RWPE2 (cell line): ENCODE data around the gene CAMK1D.

ENCODE experiments used
- ATAC-seq: fragments of 200-7000 bp; cut with Tn5 transposase; 3 replicates; pipeline ENCODE4 v1.9.1; 2021; ENCODE audit warnings: low read depth
- DNase-seq: peaks from one replicate; pipeline ENCODE4 v3.0.0-alpha.2; 2020; ENCODE audit warnings: low spot score
- H3K27ac ChIP-seq: fragments of 450-650 bp; 2 replicates; pipeline ENCODE4 v1.5.1; 2017; ENCODE audit warnings: mild to moderate bottlenecking; ENCODE audit not compliant: poor library complexity, severe bottlenecking
- H3K27me3 ChIP-seq: fragments of 250-450 bp; sonication (Bioruptor Pico); 2 replicates; pipeline ENCODE4 v1.5.1; 2021; ENCODE audit warnings: mild to moderate bottlenecking, moderate library complexity; ENCODE audit not compliant: insufficient read depth, poor library complexity, severe bottlenecking
- H3K36me3 ChIP-seq: fragments of 250-450 bp; sonication (Bioruptor Pico); 2 replicates; pipeline ENCODE4 v1.5.1; 2020; ENCODE audit warnings: low read depth, mild to moderate bottlenecking, moderate library complexity
- H3K4me1 ChIP-seq: fragments of 250-450 bp; sonication (Bioruptor Pico); 2 replicates; pipeline ENCODE4 v1.5.1; 2021; ENCODE audit warnings: mild to moderate bottlenecking, moderate library complexity; ENCODE audit not compliant: insufficient read depth, poor library complexity, severe bottlenecking
- H3K4me3 ChIP-seq: fragments of 250-450 bp; sonication (Bioruptor Pico); 2 replicates; pipeline ENCODE4 v1.5.1; 2021; ENCODE audit warnings: mild to moderate bottlenecking, moderate library complexity; ENCODE audit not compliant: severe bottlenecking
- H3K9me3 ChIP-seq: fragments of 250-450 bp; sonication (Bioruptor Pico); 2 replicates; pipeline ENCODE4 v1.5.1; 2021; ENCODE audit warnings: mild to moderate bottlenecking, moderate library complexity; ENCODE audit not compliant: severe bottlenecking
- TF ChIP-seq, protein P1 (sequence below): fragments of 450-650 bp; IDR thresholded peaks from one replicate; pipeline ENCODE4 v1.5.1; 2017; ENCODE audit warnings: mild to moderate bottlenecking, moderate library complexity; ENCODE audit not compliant: poor library complexity, severe bottlenecking

The CAMK1D gene

GRCh38 chr10:12479437-12479844 lies 130.1 kb downstream of the CAMK1D start:
- Histone ChIP-seq H3K27ac (no peak overlapping the region), H3K36me3 (no peaks in the 10 kb centered on the region), H3K9me3 (no peaks in the 10 kb centered on the region), H3K27me3 (no peaks in the 10 kb centered on the region), H3K4me1 (no peaks in the 10 kb centered on the region), H3K4me3 (no peak overlapping the region)
- DNase-seq (no peak), ATAC-seq (no peak)
- TF ChIP-seq, protein P1, sequence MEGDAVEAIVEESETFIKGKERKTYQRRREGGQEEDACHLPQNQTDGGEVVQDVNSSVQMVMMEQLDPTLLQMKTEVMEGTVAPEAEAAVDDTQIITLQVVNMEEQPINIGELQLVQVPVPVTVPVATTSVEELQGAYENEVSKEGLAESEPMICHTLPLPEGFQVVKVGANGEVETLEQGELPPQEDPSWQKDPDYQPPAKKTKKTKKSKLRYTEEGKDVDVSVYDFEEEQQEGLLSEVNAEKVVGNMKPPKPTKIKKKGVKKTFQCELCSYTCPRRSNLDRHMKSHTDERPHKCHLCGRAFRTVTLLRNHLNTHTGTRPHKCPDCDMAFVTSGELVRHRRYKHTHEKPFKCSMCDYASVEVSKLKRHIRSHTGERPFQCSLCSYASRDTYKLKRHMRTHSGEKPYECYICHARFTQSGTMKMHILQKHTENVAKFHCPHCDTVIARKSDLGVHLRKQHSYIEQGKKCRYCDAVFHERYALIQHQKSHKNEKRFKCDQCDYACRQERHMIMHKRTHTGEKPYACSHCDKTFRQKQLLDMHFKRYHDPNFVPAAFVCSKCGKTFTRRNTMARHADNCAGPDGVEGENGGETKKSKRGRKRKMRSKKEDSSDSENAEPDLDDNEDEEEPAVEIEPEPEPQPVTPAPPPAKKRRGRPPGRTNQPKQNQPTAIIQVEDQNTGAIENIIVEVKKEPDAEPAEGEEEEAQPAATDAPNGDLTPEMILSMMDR: no peak

- H3K9me3 ChIP-seq: no peaks in the 10 kb centered on the region
- H3K27ac ChIP-seq: no peak overlapping the region
- no peak overlapping the region for H3K4me3 ChIP-seq
- no peaks in the 10 kb centered on the region for H3K36me3 ChIP-seq
- H3K27me3 ChIP-seq: no peaks in the 10 kb centered on the region
- ATAC-seq: no peak
- H3K4me1 ChIP-seq: no peaks in the 10 kb centered on the region
- TF ChIP-seq, protein P1: no peak
- no peak for DNase-seq
Observed at GRCh38 chr10:12479924-12480323, 130.6 kb downstream of the CAMK1D start.

DNA sequence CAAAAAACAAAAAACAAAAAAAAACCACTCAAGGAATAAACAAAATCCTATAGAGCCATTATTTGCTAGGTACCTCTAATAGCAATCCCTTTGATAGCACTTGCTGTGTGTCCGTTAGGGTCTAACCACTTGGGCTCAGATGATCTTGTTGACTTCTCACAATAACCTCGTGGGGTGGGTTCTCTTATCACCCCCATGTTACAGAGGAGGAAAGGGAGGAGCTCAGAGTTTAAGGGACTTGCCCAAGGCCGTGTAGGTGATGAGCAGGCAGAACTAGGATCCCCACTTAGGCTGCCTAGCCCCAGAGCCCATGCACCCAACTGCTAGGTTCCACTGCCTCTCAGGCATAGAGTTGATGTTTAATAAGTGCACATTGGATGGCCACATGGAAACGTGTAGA lies 131.1 kb downstream of the CAMK1D start:
- TF ChIP-seq, protein P1: no peak
- Histone ChIP-seq H3K27ac (no peak overlapping the region), H3K27me3 (no peaks in the 10 kb centered on the region), H3K36me3 (no peaks in the 10 kb centered on the region), H3K4me3 (no peak overlapping the region), H3K4me1 (no peaks in the 10 kb centered on the region), H3K9me3 (no peaks in the 10 kb centered on the region)
- ATAC-seq (no peak), DNase-seq (no peak)

DNA sequence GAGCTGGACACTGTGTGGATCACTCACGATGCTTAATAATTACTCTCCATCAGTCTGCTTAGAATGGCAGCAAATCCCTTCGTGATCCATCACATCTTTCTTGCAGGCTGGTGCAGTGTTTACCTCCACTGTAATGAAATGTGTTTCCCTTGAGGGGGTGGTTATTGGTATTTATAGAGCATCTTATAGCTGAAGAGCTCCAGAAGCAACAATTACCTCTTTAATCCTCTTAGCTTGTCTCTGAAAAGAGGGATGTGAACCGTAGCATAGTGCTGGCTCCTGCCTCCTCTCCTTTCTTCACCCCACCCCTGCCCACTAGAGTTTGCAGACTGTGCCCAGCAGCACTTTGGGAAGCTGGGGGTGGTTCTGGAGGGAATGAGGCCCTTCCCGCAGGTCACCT lies 132.6 kb downstream of the CAMK1D start:
- H3K4me1 ChIP-seq: no peaks in the 10 kb centered on the region
- H3K9me3 ChIP-seq: no peaks in the 10 kb centered on the region
- H3K27ac ChIP-seq: no peak overlapping the region
- H3K36me3 ChIP-seq: no peaks in the 10 kb centered on the region
- no peak overlapping the region for H3K4me3 ChIP-seq
- ATAC-seq (no peak), DNase-seq (no peak)
- TF ChIP-seq, protein P1: no peak
- no peaks in the 10 kb centered on the region for H3K27me3 ChIP-seq

DNA sequence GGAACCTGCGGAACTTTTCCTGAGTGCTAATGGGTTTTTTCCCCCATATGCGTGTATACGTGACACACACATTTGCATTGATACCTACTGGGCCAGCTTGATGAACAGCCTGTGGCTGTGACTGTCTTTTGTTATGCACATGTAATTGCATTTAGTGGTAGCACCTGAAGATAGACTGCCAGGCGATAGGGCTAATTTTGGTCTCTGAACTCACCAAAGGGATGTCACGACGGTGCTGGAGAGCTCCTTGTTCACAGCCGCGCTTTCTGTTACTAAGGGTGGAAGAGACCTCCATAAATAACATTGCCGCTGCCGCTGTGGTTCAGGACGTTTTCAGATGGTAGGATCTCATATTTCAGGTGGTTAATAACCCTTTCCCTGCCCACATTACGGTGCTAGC lies 133.2 kb downstream of the CAMK1D start:
- no peaks in the 10 kb centered on the region for H3K36me3 ChIP-seq
- H3K4me3 ChIP-seq: no peak overlapping the region
- no peak for DNase-seq
- no peaks in the 10 kb centered on the region for H3K4me1 ChIP-seq
- H3K9me3 ChIP-seq: no peaks in the 10 kb centered on the region
- TF ChIP-seq, protein P1: no peak
- H3K27me3 ChIP-seq: no peaks in the 10 kb centered on the region
- ATAC-seq: no peak
- H3K27ac ChIP-seq: no peak overlapping the region
